BLaER1 (cell line): ENCODE data around the gene RANBP10.
"Not testable (repeated sequence)": the region's sequence is repeated elsewhere in the genome, so short reads cannot be mapped to it uniquely, and the experiment has no call there.

ENCODE experiments used
- H3K27ac ChIP-seq: shearing (Covaris generic); formaldehyde crosslinking; 2 replicates; pipeline ENCODE4 v1.8.1; 2022
- H3K27me3 ChIP-seq: shearing (Covaris generic); formaldehyde crosslinking; 2 replicates; pipeline ENCODE4 v1.8.1; 2022
- H3K36me3 ChIP-seq: shearing (Covaris generic); formaldehyde crosslinking; 2 replicates; pipeline ENCODE4 v1.8.1; 2022
- H3K4me1 ChIP-seq: shearing (Covaris generic); formaldehyde crosslinking; 2 replicates; pipeline ENCODE4 v1.8.1; 2022
- H3K4me2 ChIP-seq: shearing (Covaris generic); formaldehyde crosslinking; 2 replicates; pipeline ENCODE4 v1.8.1; 2022
- H3K4me3 ChIP-seq: shearing (Covaris generic); formaldehyde crosslinking; 2 replicates; pipeline ENCODE4 v1.8.1; 2022
- H3K9ac ChIP-seq: shearing (Covaris generic); formaldehyde crosslinking; 2 replicates; pipeline ENCODE4 v1.8.1; 2022
- H3K9me3 ChIP-seq: shearing (Covaris generic); formaldehyde crosslinking; 2 replicates; pipeline ENCODE4 v1.8.1; 2022
- H4K20me1 ChIP-seq: shearing (Covaris generic); formaldehyde crosslinking; 2 replicates; pipeline ENCODE4 v1.8.1; 2022
- Cebpa-rat ChIP-seq: shearing (Covaris generic); IDR thresholded peaks from 2 replicates; pipeline ENCODE4 v1.8.1; 2022

The RANBP10 gene

DNA sequence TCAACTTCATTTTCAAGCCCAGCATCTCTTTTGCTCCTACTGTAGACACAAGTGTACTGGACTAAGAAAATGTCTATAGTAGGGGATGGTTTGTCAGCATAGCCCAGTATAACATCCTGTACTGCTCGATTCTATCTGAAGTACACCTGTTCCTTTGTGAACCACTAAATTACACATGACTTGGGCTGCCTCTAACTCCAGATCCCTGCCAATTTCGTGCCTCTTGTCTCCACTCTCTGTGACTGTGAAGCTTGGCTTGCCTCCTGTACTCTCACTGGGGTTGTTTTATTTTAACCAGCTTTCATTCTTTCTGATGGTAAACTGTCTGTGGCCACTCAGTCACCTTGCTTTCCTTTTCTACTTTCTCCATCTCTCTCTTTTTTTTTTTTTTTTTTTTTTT is 111.7 kb downstream of the RANBP10 start:
- Histone ChIP-seq H3K27ac (no peak overlapping the region), H3K4me3 (no peak overlapping the region), H3K9ac (no peak overlapping the region), H4K20me1 (peaks cover 40% of the 10 kb centered on the region), H3K4me1 (peaks cover 16% of the 10 kb centered on the region), H3K27me3 (no peaks in the 10 kb centered on the region; the same call in 1 of the 2 replicates), H3K4me2 (no peak overlapping the region), H3K36me3 (peaks cover 52% of the 10 kb centered on the region), H3K9me3 (peaks cover 12% of the 10 kb centered on the region)
- no peak for TF ChIP-seq Cebpa-rat

DNA sequence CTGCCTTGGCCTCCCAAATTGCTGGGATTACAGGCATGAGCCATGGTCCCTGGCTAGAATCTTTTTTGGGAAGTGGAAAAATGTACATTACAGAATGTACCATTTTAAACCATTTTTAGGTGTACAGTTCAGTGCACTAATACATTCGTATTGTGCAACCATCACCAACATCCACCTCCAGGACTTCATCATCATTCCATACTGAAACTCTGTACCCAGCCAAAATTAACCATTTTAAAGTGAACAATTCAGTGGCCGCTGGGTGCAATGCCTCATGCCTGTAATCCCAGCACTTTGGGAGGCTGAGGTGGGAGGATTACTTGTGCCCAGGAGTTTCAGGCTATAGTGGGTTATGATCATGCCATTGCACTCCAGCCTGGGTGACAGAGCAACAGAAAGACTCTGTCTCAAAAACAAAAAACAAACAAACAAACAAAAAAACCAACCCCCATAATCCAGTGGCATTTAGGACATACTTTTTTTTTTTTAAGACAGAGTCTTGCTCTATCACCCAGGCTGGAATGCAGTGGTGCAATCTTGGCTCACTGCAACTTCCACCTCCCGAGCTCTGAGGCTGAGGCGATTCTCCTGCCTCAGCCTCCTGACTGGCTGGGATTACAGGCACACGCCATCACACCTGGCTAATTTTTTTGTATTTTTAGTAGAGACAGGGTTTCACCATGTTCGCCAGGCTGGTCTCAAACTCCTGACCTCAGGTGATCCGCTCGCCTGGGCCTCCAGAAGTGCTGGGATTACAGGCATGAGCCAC is 112.7 kb downstream of the RANBP10 start:
- H3K27ac ChIP-seq, H3K9me3 ChIP-seq, H3K9ac ChIP-seq, H3K27me3 ChIP-seq, H3K4me3 ChIP-seq: not testable (repeated sequence)
- 0 out of 2 replicates have a peak overlapping the region, but pooled peaks have one; percentile 15 for H3K4me2 ChIP-seq
- peaks cover 16% of the 10 kb centered on the region for H3K4me1 ChIP-seq
- H4K20me1 ChIP-seq = peaks cover 40% of the 10 kb centered on the region
- peaks cover 43% of the 10 kb centered on the region for H3K36me3 ChIP-seq

DNA sequence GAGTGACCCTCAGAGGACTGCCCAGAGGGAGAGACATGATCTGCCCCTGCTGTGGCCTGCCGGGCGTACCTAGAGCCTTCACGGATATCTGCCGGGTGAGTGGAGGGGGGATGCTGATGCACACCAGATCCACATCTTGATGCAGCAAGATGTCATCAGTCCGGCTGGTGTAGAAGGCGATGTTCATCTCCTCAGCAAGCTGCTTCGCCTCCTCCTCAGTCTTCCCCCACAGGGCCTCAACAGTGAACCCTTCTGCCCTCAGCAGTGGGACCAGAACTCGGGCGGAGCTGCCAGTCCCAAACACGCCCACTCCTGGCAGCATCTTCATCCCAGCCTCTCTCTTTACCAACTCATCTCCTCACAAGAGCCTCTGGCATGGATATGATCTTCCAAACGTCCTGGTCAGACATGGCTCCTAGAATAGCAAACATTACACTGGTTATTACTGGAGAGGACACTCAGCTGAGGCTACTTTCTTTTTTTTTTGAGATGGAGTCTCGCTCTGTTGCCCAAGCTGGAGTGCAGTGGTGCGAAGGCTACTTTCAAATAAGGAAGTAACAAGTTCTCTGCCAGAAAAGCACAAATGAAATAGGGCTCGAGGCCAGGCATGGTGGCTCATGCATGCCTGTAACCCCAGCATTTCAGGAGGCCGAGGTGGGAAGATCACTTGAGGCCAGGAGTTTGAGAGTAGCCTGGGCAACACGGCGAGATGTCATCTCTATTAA is 120.8 kb downstream of the RANBP10 start:
- peaks cover 60% of the 10 kb centered on the region for H3K36me3 ChIP-seq
- no peak overlapping the region for H3K27ac ChIP-seq
- no peak overlapping the region; the same call in 1 of the 2 replicates for H3K9ac ChIP-seq
- H4K20me1 ChIP-seq = peaks cover 10% of the 10 kb centered on the region; the same call in 1 of the 2 replicates
- H3K4me3 ChIP-seq = no peak overlapping the region
- no peak for TF ChIP-seq Cebpa-rat
- peaks cover 19% of the 10 kb centered on the region for H3K4me1 ChIP-seq
- peak overlapping the region; percentile 41 for H3K4me2 ChIP-seq
- H3K9me3 ChIP-seq = no peaks in the 10 kb centered on the region
- no peaks in the 10 kb centered on the region for H3K27me3 ChIP-seq

DNA sequence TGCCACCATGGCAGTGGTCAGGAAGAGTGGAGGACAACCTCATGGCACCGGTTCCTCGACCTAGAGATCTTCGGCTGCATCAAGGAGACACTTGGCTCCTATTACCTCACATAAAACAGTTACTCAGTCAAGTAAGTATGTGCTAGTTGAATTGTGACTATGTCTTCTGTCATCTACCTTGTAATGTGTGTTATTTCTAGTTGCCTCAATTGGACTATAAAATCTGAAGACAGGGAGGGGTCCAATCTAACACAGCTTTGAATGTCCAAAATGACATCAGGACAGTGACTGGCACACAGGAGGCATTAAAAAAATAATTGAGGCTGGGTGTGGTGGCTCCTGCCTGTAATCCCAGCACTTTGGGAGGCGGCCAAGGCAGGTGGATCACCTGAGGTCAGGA is 122.6 kb downstream of the RANBP10 start:
- Histone ChIP-seq H3K27ac (no peak overlapping the region), H3K27me3 (no peaks in the 10 kb centered on the region), H3K4me1 (peaks cover 19% of the 10 kb centered on the region), H3K9ac (no peak overlapping the region), H3K36me3 (peaks cover 67% of the 10 kb centered on the region), H4K20me1 (peaks cover 10% of the 10 kb centered on the region; the same call in 1 of the 2 replicates), H3K4me2 (no peak overlapping the region), H3K4me3 (no peak overlapping the region), H3K9me3 (no peaks in the 10 kb centered on the region)
- TF ChIP-seq Cebpa-rat = no peak

DNA sequence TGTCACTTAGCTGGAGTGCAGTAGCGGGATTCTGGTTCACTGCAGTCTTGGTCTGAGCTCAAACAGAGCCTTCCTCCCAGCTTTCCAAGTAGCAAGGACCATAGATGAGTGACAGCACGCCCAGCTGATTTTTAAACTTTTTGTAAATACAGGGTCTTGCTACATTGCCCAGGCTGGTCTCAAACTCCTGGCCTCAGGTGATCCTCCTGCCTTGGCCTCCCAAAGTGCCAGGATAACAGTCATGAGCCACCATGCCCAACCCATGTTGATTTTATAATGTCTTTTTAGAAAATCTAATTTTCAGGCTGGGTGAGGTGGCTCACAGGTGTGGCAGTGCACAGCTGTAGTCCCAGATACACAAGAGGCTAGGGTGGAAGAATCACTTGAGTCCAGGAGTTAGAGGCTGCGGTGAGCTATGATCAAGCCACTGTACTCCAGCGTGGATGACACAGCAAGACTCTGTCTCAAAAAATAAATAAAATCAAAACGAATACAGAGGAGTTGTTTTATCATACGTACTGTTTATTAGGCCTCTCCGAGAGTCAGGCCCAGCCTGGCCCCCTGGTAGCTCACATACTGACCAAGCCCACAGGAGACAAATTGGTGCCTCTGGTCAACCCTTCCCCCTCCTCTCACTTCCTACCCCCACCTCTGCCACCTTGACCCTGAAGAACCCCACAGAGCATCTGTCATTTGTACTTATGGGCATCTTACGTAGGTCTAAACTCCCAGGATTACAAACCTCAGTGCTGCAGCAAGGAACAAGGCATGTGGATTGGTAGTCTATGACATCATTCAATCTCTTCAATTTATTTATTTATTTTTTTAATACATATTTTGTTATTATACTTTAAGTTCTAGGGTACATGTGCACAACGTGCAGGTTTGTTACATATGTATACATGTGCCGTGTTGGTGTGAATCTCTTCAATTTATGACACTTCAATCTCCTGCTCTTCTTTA is 126.1 kb downstream of the RANBP10 start:
- Histone ChIP-seq H3K4me3 (no peak overlapping the region), H3K4me2 (no peak overlapping the region), H3K9ac (no peak overlapping the region), H3K27me3 (no peaks in the 10 kb centered on the region), H3K9me3 (no peaks in the 10 kb centered on the region), H4K20me1 (peaks cover 4% of the 10 kb centered on the region; the same call in 1 of the 2 replicates), H3K4me1 (peaks cover 26% of the 10 kb centered on the region), H3K27ac (no peak overlapping the region), H3K36me3 (peaks cover 83% of the 10 kb centered on the region)
- TF ChIP-seq Cebpa-rat = no peak

DNA sequence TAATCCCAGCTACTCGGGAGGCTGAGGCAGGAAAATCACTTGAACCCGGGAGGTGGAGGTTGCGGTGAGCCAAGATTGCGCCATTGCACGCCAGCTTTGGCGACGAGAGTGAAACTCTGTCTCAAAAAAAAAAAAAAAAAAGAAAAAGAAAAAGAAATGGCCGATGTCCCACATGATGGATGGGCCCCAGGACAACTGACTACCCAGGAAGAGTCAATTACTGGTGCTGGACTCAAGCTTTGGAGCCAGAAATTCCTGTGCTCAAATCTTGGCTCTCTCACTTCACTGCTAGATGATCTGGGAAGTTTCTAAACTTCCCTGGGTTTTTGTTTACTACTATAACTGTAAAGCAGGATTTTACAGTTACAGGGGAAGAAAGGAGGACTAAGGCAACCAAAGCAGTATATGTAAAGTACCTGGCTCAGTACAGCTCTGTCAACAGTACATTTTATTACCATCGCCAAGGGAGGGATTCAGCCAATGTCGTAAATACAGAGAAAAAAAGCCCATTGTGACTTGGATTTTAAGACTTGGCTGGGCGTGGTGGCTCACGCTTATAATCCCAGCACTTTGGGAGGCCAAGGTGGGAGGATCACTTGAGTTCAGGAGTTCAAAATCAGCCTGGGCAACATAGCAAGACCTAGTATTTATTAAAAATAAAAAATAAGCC is 127.9 kb downstream of the RANBP10 start:
- Histone ChIP-seq H3K4me3 (no peak overlapping the region), H3K36me3 (peaks cover 67% of the 10 kb centered on the region), H4K20me1 (no peaks in the 10 kb centered on the region), H3K9ac (no peak overlapping the region), H3K4me1 (peaks cover 41% of the 10 kb centered on the region), H3K27ac (no peak overlapping the region), H3K4me2 (no peak overlapping the region), H3K9me3 (no peaks in the 10 kb centered on the region), H3K27me3 (no peaks in the 10 kb centered on the region)
- TF ChIP-seq Cebpa-rat = no peak

DNA sequence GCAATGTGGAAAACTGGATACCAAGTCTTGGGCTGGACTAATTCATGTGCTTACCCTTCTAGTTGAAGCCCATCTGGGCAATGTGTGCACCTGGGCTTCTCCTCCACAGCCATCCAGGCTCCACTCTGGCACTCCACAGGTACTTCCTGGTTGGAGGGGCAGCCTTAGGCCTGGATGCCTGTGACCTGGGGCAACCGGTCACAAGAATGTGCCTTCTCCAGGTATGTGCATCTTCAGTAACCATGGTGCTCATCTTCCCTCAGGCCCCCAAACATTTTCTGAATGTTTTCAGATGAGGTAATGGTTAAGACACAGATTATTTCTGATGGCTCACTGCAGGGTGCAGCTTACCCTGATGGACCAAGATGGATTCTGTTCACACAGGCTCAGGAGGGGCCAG is 128.6 kb downstream of the RANBP10 start:
- TF ChIP-seq Cebpa-rat = no peak
- Histone ChIP-seq H3K4me3 (no peak overlapping the region), H3K9ac (no peak overlapping the region), H3K36me3 (peaks cover 60% of the 10 kb centered on the region), H4K20me1 (no peaks in the 10 kb centered on the region), H3K9me3 (no peaks in the 10 kb centered on the region), H3K4me1 (peaks cover 49% of the 10 kb centered on the region), H3K27me3 (no peaks in the 10 kb centered on the region), H3K4me2 (peak overlapping the region; percentile 44), H3K27ac (no peak overlapping the region)

DNA sequence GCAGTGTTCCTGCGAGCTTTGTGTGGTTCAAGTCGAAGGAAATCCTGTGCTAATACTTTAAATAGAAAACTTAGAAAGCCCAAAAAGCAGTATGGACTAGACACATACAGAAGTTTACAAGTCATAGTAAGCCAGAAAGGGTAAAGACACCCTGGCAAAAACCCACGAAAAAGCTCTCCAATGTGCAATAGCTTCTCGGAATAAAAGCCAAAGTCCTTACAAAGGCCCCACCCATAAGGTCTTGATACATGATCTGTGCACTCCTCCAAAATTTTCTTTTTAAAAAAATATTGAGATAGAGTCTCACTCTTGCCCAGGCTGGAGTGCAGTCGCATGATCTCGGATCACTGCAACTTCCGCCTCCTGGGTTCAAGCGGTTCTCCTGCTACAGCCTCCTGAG is 129.4 kb downstream of the RANBP10 start:
- H3K9me3 ChIP-seq = no peaks in the 10 kb centered on the region
- H3K4me2 ChIP-seq = peak overlapping the region; percentile 44

DNA sequence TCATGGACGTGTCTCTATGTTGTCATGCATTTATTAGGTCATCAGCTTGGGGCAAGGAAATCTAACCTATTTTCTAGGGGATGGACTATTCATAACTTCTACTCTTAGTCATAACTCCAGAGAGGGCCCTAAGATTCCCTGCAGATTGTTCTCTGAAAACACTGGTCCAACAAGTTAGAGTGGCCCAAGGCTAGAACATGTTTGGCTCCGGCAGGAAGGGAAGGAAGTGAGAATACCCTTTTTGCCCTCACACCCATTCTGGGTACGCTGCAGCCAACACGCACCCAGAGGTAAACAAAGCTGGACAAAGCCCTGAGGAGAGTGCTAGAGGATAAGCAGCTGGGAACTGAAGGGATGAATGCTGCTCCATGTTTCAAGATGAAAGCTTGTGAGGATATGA is 129.8 kb downstream of the RANBP10 start:
- Histone ChIP-seq H3K36me3 (peaks cover 48% of the 10 kb centered on the region), H3K27me3 (no peaks in the 10 kb centered on the region), H4K20me1 (no peaks in the 10 kb centered on the region), H3K9ac (peak overlapping the region; percentile 8; the same call in 1 of the 2 replicates), H3K9me3 (no peaks in the 10 kb centered on the region), H3K4me3 (no peak overlapping the region), H3K4me1 (peaks cover 53% of the 10 kb centered on the region), H3K4me2 (peak overlapping the region; percentile 44), H3K27ac (peak overlapping the region; percentile 44; the same call in 1 of the 2 replicates)
- TF ChIP-seq Cebpa-rat = no peak

More for the DNA sequence above, 129.4 kb downstream of the RANBP10 start:
- H3K9ac ChIP-seq = peak overlapping the region; percentile 8; the same call in 1 of the 2 replicates
- no peak overlapping the region for H3K4me3 ChIP-seq
- peak overlapping the region; percentile 44; the same call in 1 of the 2 replicates for H3K27ac ChIP-seq
- H3K36me3 ChIP-seq = peaks cover 52% of the 10 kb centered on the region
- H3K27me3 ChIP-seq = no peaks in the 10 kb centered on the region
- TF ChIP-seq Cebpa-rat = no peak
- H4K20me1 ChIP-seq = no peaks in the 10 kb centered on the region
- H3K4me1 ChIP-seq = peaks cover 53% of the 10 kb centered on the region
